Sigmoid colon (tissue), 7 donors: ENCODE data around the gene HRAS. TPM values are rescaled to one million over a fixed set of nuclear protein-coding genes. Genes with fewer than 3 reads are reported as not detected.

ENCODE experiments used
- DNase-seq: peaks from one replicate; pipeline ENCODE4 v3.0.0-alpha.2; 2019
- H3K27ac ChIP-seq, 4 donors: fragments of 200-600 bp; sonication (generic); one replicate each; pipeline ENCODE4 v1.5.1; 2016 to 2019; ENCODE audit warnings: mild to moderate bottlenecking in 1 of 4
- H3K27me3 ChIP-seq, 3 donors: fragments of 200-600 bp; sonication (generic); one replicate each; pipeline ENCODE4 v1.5.1; 2019; ENCODE audit warnings: mild to moderate bottlenecking in 1 of 3
- H3K36me3 ChIP-seq, 4 donors: fragments of 200-600 bp; sonication (generic); one replicate each; pipeline ENCODE4 v1.5.1; 2016 to 2019
- H3K4me1 ChIP-seq, 4 donors: fragments of 200-600 bp; sonication (generic); one replicate each; pipeline ENCODE4 v1.5.1; 2017 to 2019
- H3K4me3 ChIP-seq, 4 donors: fragments of 200-600 bp; sonication (generic); one replicate each; pipeline ENCODE4 v1.5.1; 2017 to 2019; ENCODE audit warnings: mild to moderate bottlenecking in 2 of 4, moderate library complexity in 1 of 4
- H3K9me3 ChIP-seq, 4 donors: fragments of 200-600 bp in 3 of 4; sonication (generic) in 3 of 4; one replicate each; pipeline versions ENCODE4 v1.5.1 to v1.6.1; 2013 to 2019
- CTCF ChIP-seq, 4 experiments: fragments of 450-650 bp in 3 of 4; fragments of 200-600 bp in 1 of 4; IDR thresholded peaks; one replicate each; pipeline ENCODE4 v1.5.1; 2016 to 2019; ENCODE audit warnings: antibody characterized with exemption in 4 of 4, mild to moderate bottlenecking in 3 of 4, moderate library complexity in 2 of 4
- EP300 ChIP-seq, 4 donors: sonication (generic); formaldehyde crosslinking; IDR thresholded peaks; one replicate each; pipeline ENCODE4 v1.6.1; 2017; ENCODE audit warnings: antibody characterized with exemption in 4 of 4
- POLR2A ChIP-seq, 2 donors: fragments of 450-650 bp; IDR thresholded peaks; one replicate each; pipeline ENCODE4 v1.6.1; 2016; ENCODE audit warnings: antibody characterized with exemption in 2 of 2, mild to moderate bottlenecking in 2 of 2, moderate library complexity in 2 of 2
- POLR2AphosphoS5 ChIP-seq, 4 donors: sonication (generic); formaldehyde crosslinking; IDR thresholded peaks; one replicate each; pipeline ENCODE4 v1.6.1; 2017; ENCODE audit warnings: antibody characterized with exemption in 4 of 4
- WGBS, 2 donors: extraction: QIAGEN DNeasy Blood & Tissue Kit; methylation state at CpG; one replicate each; pipeline ENCODE4 v1.1.7; 2013; 5-methylcytosine and 5-hydroxymethylcytosine counted together
- intact Hi-C: fragments of 100-400 bp; cut with DNase I; formaldehyde crosslinking; loops from one replicate; pipeline ENCODE4 v1.15.1; 2023
- polyA plus RNA-seq, 3 donors: library from polyadenylated mRNA; stranded (reverse); fragments of 200-250 nt; gene quantifications; one replicate each; pipeline ENCODE4 v1.2.3, GENCODE V29; 2013
- total RNA-seq, 4 donors: library from RNA; depleted of rRNA; stranded (reverse); fragments of >200 nt; gene quantifications; one replicate each; pipeline ENCODE4 v1.1.0, GENCODE V29; 2016
- donor health status: healthy with polysubstance abuse.
- donor health status: Bipolar disorder and iron deficiency.
- donor health status: healthy.

HRAS gene
- total and polyA plus RNA-seq, 7 donors: 27.8 to 76.1 (median 44.6) TPM

- TF ChIP-seq EP300 (IDR thresholded peaks at IDR 0.05): no peak
- no peak for TF ChIP-seq CTCF (IDR thresholded peaks at IDR 0.05)
- no peak for TF ChIP-seq POLR2A (IDR thresholded peaks at IDR 0.05)
- TF ChIP-seq POLR2AphosphoS5 (IDR thresholded peaks at IDR 0.05): no peak
- 92 to 94% methylated on average over 20 of the region's 20 CpGs for WGBS, 2 donors
- no peak overlapping the region for H3K4me3 ChIP-seq
- peaks cover 18 to 45% (median 21%) of the 10 kb centered on the region in 3 donors for H3K27me3 ChIP-seq
- peaks cover 0 to 34% (median 32%) of the 10 kb centered on the region in 4 donors for H3K4me1 ChIP-seq
- no peak for DNase-seq
- intact Hi-C loops: loop anchor here (10.0 kb wide), 1 partner anchor 304 kb away; the partner anchor contains the start of genes PSMD13 and SIRT3
- H3K9me3 ChIP-seq: no peaks in the 10 kb centered on the region
- H3K36me3 ChIP-seq: peaks cover 0 to 4% (median 2%) of the 10 kb centered on the region in 4 donors
- no peak overlapping the region for H3K27ac ChIP-seq
Observed at GRCh38 chr11:538431-539051, 3.2 kb upstream of the HRAS start.

GRCh38 chr11:537622-538430 is 2.5 kb upstream of the HRAS start:
- intact Hi-C loops: loop anchor here (10.0 kb wide), 1 partner anchor 303 kb away; the partner anchor contains the start of genes PSMD13 and SIRT3
- Histone ChIP-seq H3K27me3 (peaks cover 18 to 45% (median 21%) of the 10 kb centered on the region in 3 donors), H3K4me3 (peak overlapping the region in 3 of 4 donors; percentile 23 to 94 (median 32)), H3K4me1 (peaks cover 0 to 37% (median 33%) of the 10 kb centered on the region in 4 donors), H3K36me3 (peaks cover 0 to 12% (median 8%) of the 10 kb centered on the region in 4 donors), H3K9me3 (no peaks in the 10 kb centered on the region), H3K27ac (no peak overlapping the region)
- WGBS, 2 donors: 28 to 38% methylated on average over 19 of the region's 19 CpGs
- DNase-seq: peak; percentile 60
- TF ChIP-seq POLR2AphosphoS5 (IDR thresholded peaks at IDR 0.05) (no peak), POLR2A (IDR thresholded peaks at IDR 0.05) (no peak), EP300 (IDR thresholded peaks at IDR 0.05) (no peak), CTCF (IDR thresholded peaks at IDR 0.05) (no peak)

- Histone ChIP-seq H3K4me3 (peak within 1 kb of the TSS in 3 of 4 donors; percentile 23 to 94 (median 32)), H3K36me3 (peaks cover 0 to 18% (median 16%) of the 10 kb centered on the region in 4 donors), H3K9me3 (no peaks in the 10 kb centered on the region), H3K4me1 (peaks cover 0 to 37% (median 33%) of the 10 kb centered on the region in 4 donors), H3K27me3 (peaks cover 18 to 45% (median 21%) of the 10 kb centered on the region in 3 donors), H3K27ac (peak within 1 kb of the TSS in 2 of 4 donors; percentile 21 to 85)
- TF ChIP-seq POLR2AphosphoS5 (IDR thresholded peaks at IDR 0.05) (peak in 2 of 4 donors; percentile 12 to 18), EP300 (IDR thresholded peaks at IDR 0.05) (no peak), CTCF (IDR thresholded peaks at IDR 0.05) (no peak), POLR2A (IDR thresholded peaks at IDR 0.05) (no peak)
- 1 to 2% methylated on average over 93 of the region's 93 CpGs for WGBS, 2 donors
- intact Hi-C loops: loop anchor here (10.0 kb wide), 1 partner anchor 302 kb away; the partner anchor contains the start of genes PSMD13 and SIRT3
- DNase-seq: peak; percentile 84
Observed at GRCh38 chr11:536841-537621, 1.7 kb upstream of the HRAS start, which contains the start of gene LRRC56. Gene LRRC56 (plus strand): TSS chr11:537527. CDS start chr11:540685, 3,158 bp downstream.

GRCh38 chr11:535210-535518 is 212 bp downstream of the HRAS start:
- peaks cover 0 to 37% (median 33%) of the 10 kb centered on the region in 4 donors for H3K4me1 ChIP-seq
- DNase-seq: no peak
- peak overlapping the region; percentile 52 to 85 (median 83) for H3K27ac ChIP-seq
- H3K4me3 ChIP-seq: peak overlapping the region; percentile 52 to 94 (median 80)
- intact Hi-C loops: loop anchor here (2.0 to 10.0 kb wide), 2 partner anchors 16 to 300 kb away; partner anchors contain the start of genes PSMD13 and SIRT3
- peaks cover 17 to 32% (median 18%) of the 10 kb centered on the region in 3 donors for H3K27me3 ChIP-seq
- peaks cover 0 to 28% (median 22%) of the 10 kb centered on the region in 4 donors for H3K36me3 ChIP-seq
- H3K9me3 ChIP-seq: no peaks in the 10 kb centered on the region
- 1 to 2% methylated on average over 56 of the region's 56 CpGs for WGBS, 2 donors
- no peak for TF ChIP-seq POLR2AphosphoS5 (IDR thresholded peaks at IDR 0.05)
- no peak for TF ChIP-seq POLR2A (IDR thresholded peaks at IDR 0.05)
- TF ChIP-seq CTCF (IDR thresholded peaks at IDR 0.05): no peak
- TF ChIP-seq EP300 (IDR thresholded peaks at IDR 0.05): no peak
